ENCODE measurements around the gene ABHD2.
"Not testable (repeated sequence)": the region's sequence is repeated elsewhere in the genome, so short reads cannot be mapped to it uniquely, and the experiment has no call there.

ABHD2 gene

GRCh38 chr15:89243046-89243690 is 154.9 kb downstream of the ABHD2 start:
- DNase-seq = no peak

GRCh38 chr15:89243691-89244573 is 155.7 kb downstream of the ABHD2 start, which contains the start of gene FANCI:
Gene FANCI (plus strand): TSS chr15:89243979. CDS start chr15:89247648, 3,669 bp downstream.
- DNase-seq = peak; percentile 94 to 95

- no peak for DNase-seq
Measured at GRCh38 chr15:89244574-89244903, 156.3 kb downstream of the ABHD2 start.

GRCh38 chr15:89247446-89247845 is 159.2 kb downstream of the ABHD2 start:
- no peak for DNase-seq

GRCh38 chr15:89248584-89248983 is 160.3 kb downstream of the ABHD2 start:
- no peak for DNase-seq

GRCh38 chr15:89250142-89250541 is 161.9 kb downstream of the ABHD2 start:
- DNase-seq = not testable (repeated sequence)

All from Kasumi-1 (cell line).